Stimulated activated CD4-positive, alpha-beta T cell treated with anti-CD3 and anti-CD28 coated beads, Interleukin-12 subunit alpha, Interleukin-12 subunit beta, amount 100 ng/mL, for 24 hours (primary cell): ENCODE data around the gene CCT8L2.
"Not testable (repeated sequence)": the region's sequence is repeated elsewhere in the genome, so short reads cannot be mapped to it uniquely, and the experiment has no call there.

Experiments
- DNase-seq, 2 experiments: peaks; one replicate each; pipeline ENCODE4 v3.0.0-alpha.2; 2020; ENCODE audit warnings: low read depth in 2 of 2

Gene CCT8L2

GRCh38 chr22:16595251-16595650, 2.6 kb upstream of the CCT8L2 start:
- not testable (repeated sequence) for DNase-seq

- no peak for DNase-seq
These were observed 1.4 kb upstream of the CCT8L2 start for GRCh38 chr22:16594026-16594425.

GRCh38 chr22:16592231-16592630, 379 bp downstream of the CCT8L2 start:
- not testable (repeated sequence) for DNase-seq

GRCh38 chr22:16591136-16591535, 1.5 kb downstream of the CCT8L2 start:
- not testable (repeated sequence) for DNase-seq

GRCh38 chr22:16586991-16587390, 5.6 kb downstream of the CCT8L2 start:
- DNase-seq: no peak

GRCh38 chr22:16586170-16586569, 6.4 kb downstream of the CCT8L2 start:
- DNase-seq: no peak

GRCh38 chr22:16580872-16581271, 11.7 kb downstream of the CCT8L2 start:
- not testable (repeated sequence) for DNase-seq

GRCh38 chr22:16569240-16569834, 23.3 kb downstream of the CCT8L2 start:
- DNase-seq: not testable (repeated sequence)

GRCh38 chr22:16568425-16568758, 24.2 kb downstream of the CCT8L2 start:
- DNase-seq: no peak

GRCh38 chr22:16567617-16568424, 24.8 kb downstream of the CCT8L2 start:
- DNase-seq: not testable (repeated sequence)

- not testable (repeated sequence) for DNase-seq
These were observed 26.0 kb downstream of the CCT8L2 start for GRCh38 chr22:16566421-16567151.

GRCh38 chr22:16565585-16566420, 26.8 kb downstream of the CCT8L2 start:
- DNase-seq: not testable (repeated sequence)

GRCh38 chr22:16564837-16565584, 27.6 kb downstream of the CCT8L2 start:
- not testable (repeated sequence) for DNase-seq

- no peak for DNase-seq
These were observed 28.8 kb downstream of the CCT8L2 start for GRCh38 chr22:16563555-16564520.

- DNase-seq: no peak
These were observed 29.7 kb downstream of the CCT8L2 start for GRCh38 chr22:16562711-16563554.

- not testable (repeated sequence) for DNase-seq
These were observed 31.4 kb downstream of the CCT8L2 start for GRCh38 chr22:16561093-16561658.

- not testable (repeated sequence) for DNase-seq
These were observed 32.0 kb downstream of the CCT8L2 start for GRCh38 chr22:16560651-16561050.

GRCh38 chr22:16559996-16560395, 32.6 kb downstream of the CCT8L2 start:
- not testable (repeated sequence) for DNase-seq
